T-cell (primary cell): ENCODE measurements around the gene GRIN2B. TPM values are rescaled to one million over a fixed set of nuclear protein-coding genes. Genes with fewer than 3 reads are reported as not detected.

Experiments used
- ATAC-seq, 4 experiments: fragments of 200-7000 bp in 3 of 4; fragments of 150-1000 bp in 1 of 4; cut with Tn5 transposase; replicated peaks in 1 of 4; 1 replicate in 3 of 4; 2 replicates in 1 of 4; pipeline ENCODE4 v1.10.0; 2021; ENCODE audit warnings: moderate library complexity in 3 of 4, mild to moderate bottlenecking in 2 of 4, moderate number of reproducible peaks in 1 of 4
- CTCF ChIA-PET, 2 donors: fragments of 300-600 bp; sonication (Branson Sonifier 250); formaldehyde crosslinking; loops; one replicate each; lab custom pipeline; 2022; ENCODE audit warnings: antibody characterized with exemption in 2 of 2; lab: Charles Lee
- POLR2A ChIA-PET, 2 donors: fragments of 300-600 bp; sonication (Branson Sonifier 250); formaldehyde crosslinking; loops; one replicate each; lab custom pipeline; 2022; ENCODE audit warnings: antibody characterized with exemption in 2 of 2; lab: Charles Lee
- DNase-seq, 35 experiments: peaks; one replicate each; pipeline versions ENCODE4 v3.0.0 to v3.0.0-alpha.2; 2013 to 2023
- H3K27ac ChIP-seq: one replicate; pipeline ENCODE4 v1.5.1; 2013; ENCODE audit warnings: low read length
- H3K27me3 ChIP-seq, 2 experiments: replicated peaks in 1 of 2; 1 replicate in 1 of 2; 2 replicates in 1 of 2; pipeline versions ENCODE4 v1.6.1 to v1.7.0; 2013; ENCODE audit warnings: low read length in 1 of 2, mixed read lengths in 1 of 2; ENCODE audit not compliant: control insufficient read depth in 2 of 2, insufficient read depth in 2 of 2; ENCODE audit errors: extremely low read depth in 1 of 2
- H3K36me3 ChIP-seq, 2 donors: 1 replicate in 1 of 2; 2 replicates in 1 of 2; pipeline versions ENCODE4 v1.6.1 to v1.7.0; 2013; ENCODE audit warnings: low read length in 1 of 2; ENCODE audit not compliant: control insufficient read depth in 2 of 2, insufficient read depth in 1 of 2; ENCODE audit errors: extremely low read depth in 1 of 2
- H3K4me1 ChIP-seq, 2 experiments: 1 replicate in 1 of 2; 2 replicates in 1 of 2; pipeline versions ENCODE4 v1.6.1 to v1.7.0; 2013; ENCODE audit warnings: low read length in 2 of 2, mixed read lengths in 1 of 2; ENCODE audit not compliant: insufficient read depth in 2 of 2, control insufficient read depth in 1 of 2; ENCODE audit errors: extremely low read depth in 1 of 2
- H3K4me3 ChIP-seq, 2 donors: 1 replicate in 1 of 2; 2 replicates in 1 of 2; pipeline versions ENCODE4 v1.5.1 to v1.7.0; 2013; ENCODE audit warnings: mild to moderate bottlenecking in 2 of 2, low read length in 1 of 2, moderate library complexity in 1 of 2; ENCODE audit not compliant: control insufficient read depth in 1 of 2; ENCODE audit errors: extremely low read depth in 1 of 2
- H3K9me3 ChIP-seq: 2 replicates; pipeline ENCODE4 v1.7.0; 2013
- H3K27ac Mint-ChIP-seq, 2 donors: one replicate each; pipeline ENCODE4 v1.8.0; 2020 to 2021; ENCODE audit warnings: mild to moderate bottlenecking in 2 of 2, mixed read lengths in 2 of 2
- H3K27me3 Mint-ChIP-seq, 2 donors: one replicate each; pipeline ENCODE4 v1.8.0; 2021 to 2022; ENCODE audit warnings: mixed read lengths in 2 of 2
- H3K36me3 Mint-ChIP-seq: one replicate; pipeline ENCODE4 v1.8.0; 2021; ENCODE audit warnings: mixed read lengths
- H3K4me1 Mint-ChIP-seq, 3 donors: one replicate each; pipeline ENCODE4 v1.8.0; 2020 to 2022; ENCODE audit warnings: mixed read lengths in 3 of 3, mild to moderate bottlenecking in 1 of 3
- H3K4me3 Mint-ChIP-seq, 3 donors: one replicate each; pipeline ENCODE4 v1.8.0; 2020 to 2022; ENCODE audit warnings: mild to moderate bottlenecking in 3 of 3, mixed read lengths in 3 of 3, moderate library complexity in 3 of 3
- H3K9me3 Mint-ChIP-seq, 3 donors: one replicate each; pipeline ENCODE4 v1.8.0; 2020 to 2022; ENCODE audit warnings: mixed read lengths in 3 of 3
- WGBS: methylation state at CpG from one replicate; pipeline ENCODE4 v1.1.5; 2013; ENCODE audit warnings: missing lambda C conversion rate; ENCODE audit not compliant: insufficient coverage; 5-methylcytosine and 5-hydroxymethylcytosine counted together
- total RNA-seq, 35 experiments: library from RNA in 6 of 35; stranded (reverse) in 6 of 35; fragments of 120-200 nt in 1 of 35; gene quantifications; one replicate each; pipeline versions ENCODE4 v1.2.1 to v1.2.4 and lab custom pipeline; 2013 to 2026

The GRIN2B gene
- total RNA-seq, 5 donors from 2014 or later (not counting 1 experiment from before 2014, with no cell fraction given): not detected

GRCh38 chr12:13941258-13942249, 39.8 kb downstream of the GRIN2B start:
- no peak overlapping the region for H3K4me3 Mint-ChIP-seq
- H3K4me1 Mint-ChIP-seq: no peaks in the 10 kb centered on the region
- 26% methylated on average over 10 of the region's 12 CpGs for WGBS
- no peaks in the 10 kb centered on the region for H3K36me3 Mint-ChIP-seq
- no peak overlapping the region for H3K27ac Mint-ChIP-seq
- CTCF ChIA-PET: no interaction called here
- Histone ChIP-seq H3K36me3 (no peaks in the 10 kb centered on the region), H3K4me3 (no peak overlapping the region), H3K27ac (no peak overlapping the region), H3K9me3 (no peaks in the 10 kb centered on the region), H3K4me1 (no peaks in the 10 kb centered on the region), H3K27me3 (no peaks in the 10 kb centered on the region)
- H3K9me3 Mint-ChIP-seq: peaks cover 3 to 9% (median 8%) of the 10 kb centered on the region in 3 donors
- DNase-seq (no peak), ATAC-seq (no peak)
- POLR2A ChIA-PET: no interaction called here
- H3K27me3 Mint-ChIP-seq: peaks cover 13 to 24% of the 10 kb centered on the region in 2 donors

GRCh38 chr12:13940335-13940865, 41.0 kb downstream of the GRIN2B start:
- no peaks in the 10 kb centered on the region for H3K4me1 Mint-ChIP-seq
- peaks cover 13 to 24% of the 10 kb centered on the region in 2 donors for H3K27me3 Mint-ChIP-seq
- POLR2A ChIA-PET: no interaction called here
- no peaks in the 10 kb centered on the region for H3K9me3 ChIP-seq
- H3K9me3 Mint-ChIP-seq: peaks cover 3 to 9% (median 8%) of the 10 kb centered on the region in 3 donors
- no peak overlapping the region for H3K27ac Mint-ChIP-seq
- no peaks in the 10 kb centered on the region for H3K4me1 ChIP-seq
- no peak overlapping the region for H3K27ac ChIP-seq
- H3K4me3 Mint-ChIP-seq: no peak overlapping the region
- WGBS: no CpG with 5 or more reads among the region's 7 CpGs
- no peaks in the 10 kb centered on the region for H3K27me3 ChIP-seq
- H3K4me3 ChIP-seq: no peak overlapping the region
- CTCF ChIA-PET: no interaction called here
- H3K36me3 ChIP-seq: no peaks in the 10 kb centered on the region
- ATAC-seq (no peak), DNase-seq (no peak)
- H3K36me3 Mint-ChIP-seq: no peaks in the 10 kb centered on the region

GRCh38 chr12:13937735-13938134, 43.7 kb downstream of the GRIN2B start:
- peaks cover 3 to 9% (median 8%) of the 10 kb centered on the region in 3 donors for H3K9me3 Mint-ChIP-seq
- peaks cover 8 to 16% of the 10 kb centered on the region in 2 donors for H3K27me3 Mint-ChIP-seq
- no CpG with 5 or more reads among the region's 2 CpGs for WGBS
- no peaks in the 10 kb centered on the region for H3K4me1 Mint-ChIP-seq
- no peak overlapping the region for H3K4me3 Mint-ChIP-seq
- H3K36me3 ChIP-seq: no peaks in the 10 kb centered on the region
- CTCF ChIA-PET: no interaction called here
- no peaks in the 10 kb centered on the region for H3K9me3 ChIP-seq
- no peak overlapping the region for H3K27ac ChIP-seq
- DNase-seq: no peak
- H3K4me3 ChIP-seq: no peak overlapping the region
- H3K27me3 ChIP-seq: no peaks in the 10 kb centered on the region
- no peaks in the 10 kb centered on the region for H3K36me3 Mint-ChIP-seq
- no peak for ATAC-seq
- H3K27ac Mint-ChIP-seq: no peak overlapping the region
- POLR2A ChIA-PET: no interaction called here
- H3K4me1 ChIP-seq: no peaks in the 10 kb centered on the region

- no peak overlapping the region for H3K4me3 ChIP-seq
- H3K4me1 ChIP-seq: no peaks in the 10 kb centered on the region
- Mint-ChIP-seq H3K9me3 (peaks cover 3 to 9% (median 8%) of the 10 kb centered on the region in 3 donors), H3K27me3 (peaks cover 3% of the 10 kb centered on the region in 2 donors), H3K4me1 (no peaks in the 10 kb centered on the region), H3K36me3 (no peaks in the 10 kb centered on the region), H3K4me3 (no peak overlapping the region), H3K27ac (no peak overlapping the region)
- H3K9me3 ChIP-seq: no peaks in the 10 kb centered on the region
- H3K27ac ChIP-seq: no peak overlapping the region
- no peaks in the 10 kb centered on the region for H3K27me3 ChIP-seq
- CTCF ChIA-PET: no interaction called here
- DNase-seq (no peak), ATAC-seq (no peak)
- H3K36me3 ChIP-seq: no peaks in the 10 kb centered on the region
- WGBS: no CpG with 5 or more reads among the region's 2 CpGs
- POLR2A ChIA-PET: no interaction called here
Measured at GRCh38 chr12:13935169-13935568, 46.2 kb downstream of the GRIN2B start.
